Measurements from ENCODE around the gene SEMA7A. TPM values are rescaled to one million over a fixed set of nuclear protein-coding genes. Genes with fewer than 3 reads are reported as not detected.
"Not testable (repeated sequence)": the region's sequence is repeated elsewhere in the genome, so short reads cannot be mapped to it uniquely, and the experiment has no call there.

Gene SEMA7A
- 1 to 10 TPM; 1.8 to 1.9 TPM for total RNA-seq
- long read RNA-seq, result 0 reads

GRCh38 chr15:74433592-74434262 is at the start of gene SEMA7A:
Gene SEMA7A, minus strand, starts transcription at chr15:74433958. Its CDS starts 40 bp downstream, at chr15:74433918.
- peak; percentile 95 to 96 for ATAC-seq
- intact Hi-C loops (cut with DNase I), result no loop called here
- DNase-seq, result peak; percentile 85

GRCh38 chr15:74482661-74483060 is 48.9 kb upstream of the SEMA7A start:
- intact Hi-C loops (cut with DNase I), result no loop called here
- no peak for DNase-seq
- no peak for ATAC-seq

- ATAC-seq; intact Hi-C loops (cut with DNase I); DNase-seq: not testable (repeated sequence)
Observed at GRCh38 chr15:74480364-74480763, 46.6 kb upstream of the SEMA7A start.

- DNase-seq; intact Hi-C loops (cut with DNase I); ATAC-seq: not testable (repeated sequence)
Observed at GRCh38 chr15:74471621-74472020, 37.9 kb upstream of the SEMA7A start.

- no peak for ATAC-seq
Observed at GRCh38 chr15:74470631-74471395, 37.1 kb upstream of the SEMA7A start.

GRCh38 chr15:74468341-74469032 is 34.7 kb upstream of the SEMA7A start:
- DNase-seq, result no peak
- intact Hi-C loops (cut with DNase I), result loop anchor here in 1 of 2 donors (10.0 kb wide), 1 partner anchor 146 kb away; the partner anchor contains the start of gene CLK3
- no peak for ATAC-seq

More at GRCh38 chr15:74470631-74471395, 37.1 kb upstream of the SEMA7A start:
- DNase-seq, result no peak
- intact Hi-C loops (cut with DNase I), result no loop called here

- no peak for DNase-seq
- no peak for ATAC-seq
- intact Hi-C loops (cut with DNase I), result loop anchor here in 1 of 2 donors (10.0 kb wide), 1 partner anchor 148 kb away; the partner anchor contains the start of gene CLK3
Observed at GRCh38 chr15:74466570-74466969, 32.8 kb upstream of the SEMA7A start.

- intact Hi-C loops (cut with DNase I), result loop anchor here in 1 of 2 donors (10.0 kb wide), 1 partner anchor 150 kb away; the partner anchor contains the start of gene CLK3
- no peak for ATAC-seq
- no peak for DNase-seq
Observed at GRCh38 chr15:74464897-74465296, 31.1 kb upstream of the SEMA7A start.

- intact Hi-C loops (cut with DNase I), result loop anchor here in 1 of 2 donors (10.0 kb wide), 1 partner anchor 151 kb away; the partner anchor contains the start of gene CLK3
- ATAC-seq, result no peak
- no peak for DNase-seq
Observed at GRCh38 chr15:74464216-74464615, 30.5 kb upstream of the SEMA7A start.

- DNase-seq (no peak), ATAC-seq (no peak)
- intact Hi-C loops (cut with DNase I), result loop anchor here in 1 of 2 donors (10.0 kb wide), 1 partner anchor 151 kb away; the partner anchor contains the start of gene CLK3
Observed at GRCh38 chr15:74463634-74464033, 29.9 kb upstream of the SEMA7A start.

- DNase-seq (no peak), ATAC-seq (no peak)
- intact Hi-C loops (cut with DNase I), result loop anchor here in 1 of 2 donors (2.0 to 10.0 kb wide), 2 partner anchors 79 to 153 kb away; partner anchors contain the start of genes ARID3B and CLK3
Observed at GRCh38 chr15:74461847-74462511, 28.2 kb upstream of the SEMA7A start.

GRCh38 chr15:74460871-74461846 is 27.4 kb upstream of the SEMA7A start, which contains the start of gene UBL7:
Gene UBL7, minus strand, starts transcription at chr15:74461160. Its CDS starts 2,293 bp downstream, at chr15:74458867.
- peak; percentile 99 for ATAC-seq
- DNase-seq, result peak; percentile 98
- intact Hi-C loops (cut with DNase I), result loop anchor here in 1 of 2 donors (2.0 to 10.0 kb wide), 2 partner anchors 80 to 154 kb away; partner anchors contain the start of genes ARID3B and CLK3

- ATAC-seq, result no peak
- DNase-seq, result no peak
- intact Hi-C loops (cut with DNase I), result loop anchor here in 1 of 2 donors (2.0 to 10.0 kb wide), 2 partner anchors 81 to 155 kb away; partner anchors contain the start of genes ARID3B and CLK3
Observed at GRCh38 chr15:74460298-74460697, 26.5 kb upstream of the SEMA7A start.

- not testable (repeated sequence) for ATAC-seq, DNase-seq
- intact Hi-C loops (cut with DNase I), result loop anchor here in 1 of 2 donors (2.0 to 10.0 kb wide), 2 partner anchors 81 to 155 kb away; partner anchors contain the start of genes ARID3B and CLK3
Observed at GRCh38 chr15:74459798-74460197, 26.0 kb upstream of the SEMA7A start.

- intact Hi-C loops (cut with DNase I), result no loop called here
- ATAC-seq (no peak), DNase-seq (no peak)
Observed at GRCh38 chr15:74458473-74458872, 24.7 kb upstream of the SEMA7A start.

GRCh38 chr15:74457036-74457435 is 23.3 kb upstream of the SEMA7A start:
- intact Hi-C loops (cut with DNase I); DNase-seq; ATAC-seq: not testable (repeated sequence)

All from left cardiac atrium (tissue), 4 donors.